ENCODE results near the gene PCNX1.
"Not testable (repeated sequence)": the region's sequence is repeated elsewhere in the genome, so short reads cannot be mapped to it uniquely, and the experiment has no call there.

GRCh38 chr14:71019917-71020316 is 112.7 kb downstream of the PCNX1 start:
- TF ChIP-seq, protein P1, sequence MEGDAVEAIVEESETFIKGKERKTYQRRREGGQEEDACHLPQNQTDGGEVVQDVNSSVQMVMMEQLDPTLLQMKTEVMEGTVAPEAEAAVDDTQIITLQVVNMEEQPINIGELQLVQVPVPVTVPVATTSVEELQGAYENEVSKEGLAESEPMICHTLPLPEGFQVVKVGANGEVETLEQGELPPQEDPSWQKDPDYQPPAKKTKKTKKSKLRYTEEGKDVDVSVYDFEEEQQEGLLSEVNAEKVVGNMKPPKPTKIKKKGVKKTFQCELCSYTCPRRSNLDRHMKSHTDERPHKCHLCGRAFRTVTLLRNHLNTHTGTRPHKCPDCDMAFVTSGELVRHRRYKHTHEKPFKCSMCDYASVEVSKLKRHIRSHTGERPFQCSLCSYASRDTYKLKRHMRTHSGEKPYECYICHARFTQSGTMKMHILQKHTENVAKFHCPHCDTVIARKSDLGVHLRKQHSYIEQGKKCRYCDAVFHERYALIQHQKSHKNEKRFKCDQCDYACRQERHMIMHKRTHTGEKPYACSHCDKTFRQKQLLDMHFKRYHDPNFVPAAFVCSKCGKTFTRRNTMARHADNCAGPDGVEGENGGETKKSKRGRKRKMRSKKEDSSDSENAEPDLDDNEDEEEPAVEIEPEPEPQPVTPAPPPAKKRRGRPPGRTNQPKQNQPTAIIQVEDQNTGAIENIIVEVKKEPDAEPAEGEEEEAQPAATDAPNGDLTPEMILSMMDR (IDR thresholded peaks at IDR 0.05), result not testable (repeated sequence)
- TF ChIP-seq POLR2A (IDR thresholded peaks at IDR 0.05), result not testable (repeated sequence)

Measured in tibial nerve (tissue), 3 donors.